DMS114 treated with DMSO at 0.1 percent for 48 hours (cell line): Measurements from ENCODE around the gene GRIK3.
"Not testable (repeated sequence)": the region's sequence is repeated elsewhere in the genome, so short reads cannot be mapped to it uniquely, and the experiment has no call there.

Source experiments
- DNase-seq: peaks from one replicate; lab custom pipeline; 2025; ENCODE audit not compliant: unreplicated experiment; lab: John Stamatoyannopoulos, UW

GRIK3 gene

GRCh38 chr1:36911561-36912364, 122.6 kb downstream of the GRIK3 start:
- DNase-seq: no peak

DNA sequence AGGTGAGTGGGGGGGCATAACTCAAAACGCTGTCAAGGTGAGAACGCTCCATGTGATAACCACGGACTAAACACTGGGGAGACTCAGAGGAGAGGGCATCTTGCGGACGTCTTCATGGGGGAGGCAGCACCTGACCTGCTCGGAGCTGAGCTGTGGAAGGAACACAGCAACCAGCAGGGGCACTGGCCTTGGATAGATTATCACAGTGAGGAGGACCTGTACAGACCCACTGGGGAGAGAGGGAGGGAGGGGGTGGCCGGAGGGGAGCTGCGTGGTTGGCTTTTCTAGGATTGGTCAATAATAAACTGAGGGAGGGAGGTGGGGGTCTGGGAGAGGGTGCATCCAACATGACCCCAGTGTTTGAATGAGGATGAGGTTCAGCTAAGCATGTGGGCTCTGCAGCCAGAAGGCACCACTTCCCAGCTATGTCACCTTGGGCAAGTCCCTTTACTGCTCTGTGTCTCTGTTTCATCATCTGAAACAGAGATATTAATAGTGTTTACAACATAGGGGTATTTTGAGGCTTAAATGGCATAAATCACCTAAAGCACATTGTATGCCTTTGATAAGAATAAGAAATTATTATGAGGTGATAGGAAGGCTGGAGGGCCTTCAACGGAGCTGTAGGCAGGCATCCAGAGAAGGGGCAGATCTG, 123.3 kb downstream of the GRIK3 start:
- DNase-seq: no peak

- no peak for DNase-seq
Measured at GRCh38 chr1:36909946-36910725, 124.2 kb downstream of the GRIK3 start.

DNA sequence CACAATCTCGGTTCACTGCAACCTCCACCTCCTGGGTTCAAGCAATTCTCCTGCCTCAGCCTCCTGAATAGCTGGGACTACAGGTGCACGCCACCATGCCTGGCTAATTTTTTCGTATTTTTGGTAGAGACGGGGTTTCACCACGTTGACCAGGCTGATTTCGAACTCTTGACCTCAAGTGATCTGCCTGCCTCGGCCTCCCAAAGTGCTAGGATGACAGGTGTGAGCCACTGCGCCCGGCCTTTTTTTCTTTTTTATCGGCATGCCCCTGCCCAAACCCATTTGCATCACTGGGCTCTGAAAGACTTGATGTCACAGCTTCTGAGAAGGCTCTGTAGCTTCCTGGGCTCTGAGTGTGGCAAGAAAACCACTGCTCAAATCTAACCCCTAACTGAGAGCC, 125.0 kb downstream of the GRIK3 start:
- not testable (repeated sequence) for DNase-seq

- DNase-seq: no peak
Measured at GRCh38 chr1:36908096-36908495, 126.2 kb downstream of the GRIK3 start.

DNA sequence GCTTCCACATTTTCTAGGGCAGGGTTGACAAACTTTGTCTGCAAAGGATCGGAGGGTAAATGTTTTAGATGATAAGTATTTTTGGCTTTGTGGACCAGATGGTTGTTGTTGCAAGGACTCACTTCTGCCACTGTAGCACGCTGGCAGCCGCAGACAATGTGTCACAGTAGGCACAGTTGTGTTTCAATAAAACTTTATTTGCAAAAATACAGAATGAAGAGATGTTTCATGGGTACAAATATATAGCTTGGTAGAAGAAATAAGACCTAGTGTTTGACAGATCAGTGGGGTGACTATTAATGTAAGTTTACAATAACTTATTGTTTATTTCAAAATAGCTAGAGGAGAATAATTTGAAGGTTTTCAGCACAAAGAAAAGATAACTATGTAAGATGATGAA, 127.8 kb downstream of the GRIK3 start:
- no peak for DNase-seq

DNA sequence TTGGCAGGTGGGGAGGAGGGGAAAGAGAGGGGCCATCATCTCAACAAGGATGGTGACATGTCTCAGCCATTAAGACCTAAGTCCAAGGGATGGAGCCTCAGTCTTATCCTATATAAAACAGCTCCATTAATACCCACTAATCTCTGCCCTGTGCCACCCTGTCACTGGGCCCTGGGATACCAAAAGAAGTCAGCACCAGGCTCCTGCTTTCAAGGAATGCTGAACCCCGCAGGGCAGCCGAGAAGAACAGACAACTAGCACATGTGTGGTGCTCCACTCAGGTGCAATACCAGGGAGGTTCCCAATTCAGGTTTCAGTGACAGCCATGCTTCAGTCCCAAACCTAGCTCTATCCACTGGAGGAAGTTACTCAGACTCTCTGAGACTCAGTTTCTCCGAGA, 128.4 kb downstream of the GRIK3 start:
- DNase-seq: no peak

DNA sequence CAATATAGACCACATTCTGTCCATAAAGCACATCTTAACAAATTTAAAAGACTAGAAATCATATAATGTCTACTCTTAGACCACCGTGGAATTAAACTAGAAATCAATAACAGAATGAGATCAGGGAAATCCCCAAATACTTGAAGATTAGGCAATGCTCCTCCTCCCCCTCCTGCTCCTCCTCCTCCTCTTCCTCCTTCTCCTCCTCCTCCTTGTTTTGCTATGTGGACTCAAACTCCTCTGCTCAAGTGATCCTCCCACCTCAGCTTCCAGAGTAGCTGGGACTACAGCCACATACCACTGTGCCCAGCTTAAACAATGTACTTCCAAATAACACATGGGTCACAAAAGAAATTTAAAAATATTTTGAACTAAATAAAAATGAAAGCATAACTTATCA, 134.2 kb downstream of the GRIK3 start:
- no peak for DNase-seq

DNA sequence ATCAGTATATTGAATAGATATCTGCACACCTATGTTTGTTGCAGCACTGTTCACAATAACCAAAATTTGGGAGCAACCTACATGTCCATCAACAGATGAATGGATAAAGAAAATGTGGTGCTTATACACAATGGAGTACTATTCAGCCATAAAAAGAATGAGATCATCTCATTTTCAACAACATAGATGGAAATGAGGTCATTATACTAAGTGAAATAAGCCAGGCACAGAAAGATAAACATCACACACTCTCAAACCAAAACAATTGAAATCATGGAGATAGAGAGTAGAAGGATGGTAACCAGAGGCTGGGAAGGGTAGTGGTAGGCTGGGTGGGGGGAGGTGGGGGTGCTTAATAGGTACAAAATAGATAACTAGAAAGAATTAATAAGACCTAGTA, 136.5 kb downstream of the GRIK3 start:
- DNase-seq: not testable (repeated sequence)

- no peak for DNase-seq
Measured at GRCh38 chr1:36894824-36895223, 139.5 kb downstream of the GRIK3 start.

- no peak for DNase-seq
Measured at GRCh38 chr1:36890776-36891175, 143.5 kb downstream of the GRIK3 start.

DNA sequence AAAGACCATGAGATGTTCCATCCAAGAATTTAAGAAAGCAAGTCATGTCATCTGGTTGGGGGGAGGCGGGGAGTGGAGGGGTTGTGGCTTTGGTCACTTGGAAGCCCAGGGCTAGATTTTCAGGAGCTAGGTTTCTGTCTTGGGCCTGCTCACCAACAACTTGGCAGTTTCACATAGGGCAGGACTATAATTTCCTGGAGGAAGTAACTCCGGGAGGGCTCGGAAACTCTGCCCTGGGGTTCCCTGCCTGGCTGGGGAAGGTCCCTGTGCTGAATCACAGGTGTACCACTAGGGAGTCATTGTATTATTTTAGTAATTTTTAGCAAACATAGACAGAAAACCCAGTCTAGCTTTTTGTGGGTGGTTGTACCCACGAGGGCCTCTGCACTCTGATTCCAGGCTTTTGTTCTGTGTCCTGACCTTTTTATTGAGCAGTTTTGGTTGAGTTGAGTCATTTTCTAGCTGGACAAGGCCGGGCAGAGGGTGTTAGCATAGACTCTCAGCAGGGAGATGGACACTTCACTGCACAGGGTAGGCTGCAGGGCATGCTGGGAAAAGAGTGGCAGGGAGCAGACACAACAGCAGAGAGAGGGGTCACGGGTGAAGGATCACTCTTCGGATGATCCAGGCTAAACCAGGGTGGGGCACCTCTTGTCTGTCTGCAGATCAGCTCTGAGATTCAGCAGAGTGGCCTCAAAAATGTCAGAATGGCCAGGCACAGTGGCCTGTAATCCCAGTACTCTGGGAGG, 144.7 kb downstream of the GRIK3 start:
- no peak for DNase-seq

GRCh38 chr1:36888811-36889477, 145.4 kb downstream of the GRIK3 start:
- no peak for DNase-seq

- DNase-seq: no peak
Measured at GRCh38 chr1:36885540-36886357, 148.6 kb downstream of the GRIK3 start.

- DNase-seq: no peak
Measured at GRCh38 chr1:36884801-36885200, 149.5 kb downstream of the GRIK3 start.

- no peak for DNase-seq
Measured at GRCh38 chr1:36884029-36884701, 150.2 kb downstream of the GRIK3 start.

DNA sequence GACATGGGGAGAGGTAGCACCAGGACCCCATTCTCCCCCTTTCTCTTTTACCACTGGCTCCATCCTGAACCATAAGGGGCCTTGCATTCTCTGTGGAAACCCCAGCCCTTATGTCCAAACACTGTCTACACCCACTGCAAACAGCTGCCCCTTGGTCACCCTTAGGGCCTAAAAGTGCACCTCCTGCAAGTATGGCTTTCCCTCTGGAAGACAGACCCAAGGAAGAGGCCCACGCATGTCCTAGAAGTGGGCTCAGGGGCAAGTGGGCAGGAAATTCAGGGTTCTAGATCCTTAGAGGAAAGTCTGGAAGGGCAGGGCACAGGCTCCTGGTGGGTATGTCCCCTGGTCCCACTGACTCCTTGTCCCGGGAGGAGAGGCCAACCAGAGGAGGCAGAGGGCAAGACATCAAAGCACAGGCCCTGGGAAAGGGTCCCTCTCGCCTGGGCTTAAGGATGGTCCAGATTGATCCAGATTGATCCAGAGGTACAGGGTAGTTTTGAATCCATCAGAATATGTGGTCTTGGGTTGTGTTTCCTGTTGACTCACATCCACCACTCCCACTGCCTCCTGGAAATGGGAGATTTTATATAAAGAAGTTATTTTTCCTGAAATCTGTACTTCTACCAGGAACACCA, 150.9 kb downstream of the GRIK3 start:
- no peak for DNase-seq

- DNase-seq: no peak
Measured at GRCh38 chr1:36882536-36883285, 151.6 kb downstream of the GRIK3 start.
